ENCODE results near the gene LHFPL6.

The LHFPL6 gene

GRCh38 chr13:39485314-39485700, 117.7 kb downstream of the LHFPL6 start:
- no peak for TF ChIP-seq EZH2 (IDR thresholded peaks at IDR 0.05; ENCODE audit: borderline replicate concordance, low read depth, low read length, severe bottlenecking)
- no peak for TF ChIP-seq CTCF (IDR thresholded peaks at IDR 0.05; ENCODE audit: borderline replicate concordance, extremely low read depth, low read length, poor library complexity, severe bottlenecking)
- no peaks in the 10 kb centered on the region for H3K27me3 ChIP-seq (ENCODE audit: insufficient read depth, low read length, poor library complexity)
- no peaks in the 10 kb centered on the region for H3K4me1 ChIP-seq (ENCODE audit: insufficient read depth, low read length)
- no peak overlapping the region for H3K27ac ChIP-seq (ENCODE audit: low read length)
- H3K9ac ChIP-seq (ENCODE audit: low read depth, low read length), result no peak overlapping the region
- H3K9me3 ChIP-seq (ENCODE audit: insufficient read depth, low read length, severe bottlenecking), result no peaks in the 10 kb centered on the region
- no peaks in the 10 kb centered on the region for H3K36me3 ChIP-seq (ENCODE audit: insufficient read depth, low read length)
- no peak overlapping the region for H3K4me3 ChIP-seq (ENCODE audit: low read depth in 1 of 2, low read length in 2 of 2)
- no peak overlapping the region for H2AFZ ChIP-seq (ENCODE audit: low read depth, low read length)
- no peaks in the 10 kb centered on the region for H3K79me2 ChIP-seq (ENCODE audit: insufficient read depth, low read length)
- no peak overlapping the region for H3K4me2 ChIP-seq (ENCODE audit: insufficient read depth, low read length)
- H4K20me1 ChIP-seq (ENCODE audit: insufficient read depth, low read length), result no peaks in the 10 kb centered on the region
- ATAC-seq (ENCODE audit: insufficient read depth, low read depth), result no peak
- no peak for DNase-seq

GRCh38 chr13:39484506-39485313, 118.3 kb downstream of the LHFPL6 start:
- TF ChIP-seq CTCF (IDR thresholded peaks at IDR 0.05; ENCODE audit: borderline replicate concordance, extremely low read depth, low read length, poor library complexity, severe bottlenecking) (no peak), EZH2 (IDR thresholded peaks at IDR 0.05; ENCODE audit: borderline replicate concordance, low read depth, low read length, severe bottlenecking) (no peak)
- no peak for ATAC-seq (ENCODE audit: insufficient read depth, low read depth)
- Histone ChIP-seq H3K36me3 (ENCODE audit: insufficient read depth, low read length) (no peaks in the 10 kb centered on the region), H3K4me1 (ENCODE audit: insufficient read depth, low read length) (no peaks in the 10 kb centered on the region), H2AFZ (ENCODE audit: low read depth, low read length) (no peak overlapping the region), H3K27ac (ENCODE audit: low read length) (no peak overlapping the region), H3K27me3 (ENCODE audit: insufficient read depth, low read length, poor library complexity) (no peaks in the 10 kb centered on the region), H3K4me2 (ENCODE audit: insufficient read depth, low read length) (no peak overlapping the region), H3K79me2 (ENCODE audit: insufficient read depth, low read length) (no peaks in the 10 kb centered on the region), H3K9ac (ENCODE audit: low read depth, low read length) (no peak overlapping the region), H3K4me3 (ENCODE audit: low read depth in 1 of 2, low read length in 2 of 2) (no peak overlapping the region), H4K20me1 (ENCODE audit: insufficient read depth, low read length) (no peaks in the 10 kb centered on the region), H3K9me3 (ENCODE audit: insufficient read depth, low read length, severe bottlenecking) (no peaks in the 10 kb centered on the region)
- DNase-seq, result no peak

- no peaks in the 10 kb centered on the region for H3K36me3 ChIP-seq (ENCODE audit: insufficient read depth, low read length)
- H3K27me3 ChIP-seq (ENCODE audit: insufficient read depth, low read length, poor library complexity), result no peaks in the 10 kb centered on the region
- DNase-seq (no peak), ATAC-seq (ENCODE audit: insufficient read depth, low read depth) (no peak)
- H3K9ac ChIP-seq (ENCODE audit: low read depth, low read length), result no peak overlapping the region
- H3K4me3 ChIP-seq (ENCODE audit: low read depth in 1 of 2, low read length in 2 of 2), result no peak overlapping the region
- H4K20me1 ChIP-seq (ENCODE audit: insufficient read depth, low read length), result no peaks in the 10 kb centered on the region
- no peaks in the 10 kb centered on the region for H3K4me1 ChIP-seq (ENCODE audit: insufficient read depth, low read length)
- TF ChIP-seq CTCF (IDR thresholded peaks at IDR 0.05; ENCODE audit: borderline replicate concordance, extremely low read depth, low read length, poor library complexity, severe bottlenecking), result no peak
- no peaks in the 10 kb centered on the region for H3K79me2 ChIP-seq (ENCODE audit: insufficient read depth, low read length)
- H3K9me3 ChIP-seq (ENCODE audit: insufficient read depth, low read length, severe bottlenecking), result no peaks in the 10 kb centered on the region
- no peak overlapping the region for H3K27ac ChIP-seq (ENCODE audit: low read length)
- H2AFZ ChIP-seq (ENCODE audit: low read depth, low read length), result no peak overlapping the region
- no peak overlapping the region for H3K4me2 ChIP-seq (ENCODE audit: insufficient read depth, low read length)
Observed at GRCh38 chr13:39483326-39483725, 119.7 kb downstream of the LHFPL6 start.
